ENCODE results near the gene NONO.
"Not testable (repeated sequence)": the region's sequence is repeated elsewhere in the genome, so short reads cannot be mapped to it uniquely, and the experiment has no call there.

NONO gene

GRCh38 chrX:71292669-71293365 lies 9.4 kb downstream of the NONO start:
- Histone ChIP-seq H3K79me2 (ENCODE audit: insufficient read depth, low read length) (peaks cover 36% of the 10 kb centered on the region), H3F3A (ENCODE audit: insufficient read depth) (no peaks in the 10 kb centered on the region; the same call in 1 of the 2 replicates), H3K9me3 (ENCODE audit: insufficient read depth, low read length) (no peaks in the 10 kb centered on the region), H4K20me1 (ENCODE audit: low read depth, low read length) (peaks cover 9% of the 10 kb centered on the region; the same call in 1 of the 2 replicates), H2AFZ (ENCODE audit: low read depth, low read length, severe bottlenecking) (no peak overlapping the region), H3K27me3 (ENCODE audit: low read length) (no peaks in the 10 kb centered on the region), H3K27ac (ENCODE audit: low read depth, low read length) (no peak overlapping the region), H3K36me3 (ENCODE audit: low read length) (peaks cover 18% of the 10 kb centered on the region; the same call in 1 of the 2 replicates), H3K9me2 (replicated peaks; ENCODE audit: insufficient read depth, low read length) (no peaks in the 10 kb centered on the region), H3K9ac (ENCODE audit: low read length) (no peak overlapping the region), H3K4me3 (ENCODE audit: insufficient read depth, low read length, poor library complexity, severe bottlenecking) (no peak overlapping the region), H3K4me2 (ENCODE audit: low read depth, low read length, poor library complexity, severe bottlenecking) (no peak overlapping the region)
- no peak for TF ChIP-seq CTCF (IDR thresholded peaks at IDR 0.05; ENCODE audit: insufficient read depth, low read length, poor library complexity, severe bottlenecking)
- TF ChIP-seq EZH2phosphoT487 (conservative IDR thresholded peaks at IDR 0.05; ENCODE audit: low read length): no peak

GRCh38 chrX:71296806-71297205 lies 13.4 kb downstream of the NONO start:
- H3K27ac ChIP-seq (ENCODE audit: low read depth, low read length): no peak overlapping the region
- H3K79me2 ChIP-seq (ENCODE audit: insufficient read depth, low read length): no peaks in the 10 kb centered on the region; the same call in 1 of the 2 replicates
- no peaks in the 10 kb centered on the region for H3K27me3 ChIP-seq (ENCODE audit: low read length)
- no peak overlapping the region for H3K4me2 ChIP-seq (ENCODE audit: low read depth, low read length, poor library complexity, severe bottlenecking)
- 0 out of 2 replicates have a peak, but pooled peaks cover 3% of the 10 kb centered on the region for H3F3A ChIP-seq (ENCODE audit: insufficient read depth)
- H3K9me2 ChIP-seq (replicated peaks; ENCODE audit: insufficient read depth, low read length): no peaks in the 10 kb centered on the region
- no peak for TF ChIP-seq EZH2phosphoT487 (conservative IDR thresholded peaks at IDR 0.05; ENCODE audit: low read length)
- TF ChIP-seq CTCF (IDR thresholded peaks at IDR 0.05; ENCODE audit: insufficient read depth, low read length, poor library complexity, severe bottlenecking): no peak
- H3K36me3 ChIP-seq (ENCODE audit: low read length): peaks cover 8% of the 10 kb centered on the region; the same call in 1 of the 2 replicates
- no peak overlapping the region for H2AFZ ChIP-seq (ENCODE audit: low read depth, low read length, severe bottlenecking)
- peaks cover 5% of the 10 kb centered on the region; the same call in 1 of the 2 replicates for H4K20me1 ChIP-seq (ENCODE audit: low read depth, low read length)
- no peak overlapping the region for H3K9ac ChIP-seq (ENCODE audit: low read length)
- no peak overlapping the region for H3K4me3 ChIP-seq (ENCODE audit: insufficient read depth, low read length, poor library complexity, severe bottlenecking)
- H3K9me3 ChIP-seq (ENCODE audit: insufficient read depth, low read length): no peaks in the 10 kb centered on the region

- Histone ChIP-seq H3K27me3 (ENCODE audit: low read length) (no peaks in the 10 kb centered on the region), H3K9ac (ENCODE audit: low read length) (no peak overlapping the region), H3K36me3 (ENCODE audit: low read length) (0 out of 2 replicates have a peak, but pooled peaks cover 2% of the 10 kb centered on the region), H3F3A (ENCODE audit: insufficient read depth) (0 out of 2 replicates have a peak, but pooled peaks cover 3% of the 10 kb centered on the region), H3K9me2 (replicated peaks; ENCODE audit: insufficient read depth, low read length) (no peaks in the 10 kb centered on the region), H3K4me3 (ENCODE audit: insufficient read depth, low read length, poor library complexity, severe bottlenecking) (no peak overlapping the region), H3K4me2 (ENCODE audit: low read depth, low read length, poor library complexity, severe bottlenecking) (no peak overlapping the region), H2AFZ (ENCODE audit: low read depth, low read length, severe bottlenecking) (no peak overlapping the region), H3K9me3 (ENCODE audit: insufficient read depth, low read length) (no peaks in the 10 kb centered on the region), H4K20me1 (ENCODE audit: low read depth, low read length) (no peaks in the 10 kb centered on the region), H3K79me2 (ENCODE audit: insufficient read depth, low read length) (no peaks in the 10 kb centered on the region), H3K27ac (ENCODE audit: low read depth, low read length) (no peak overlapping the region)
- TF ChIP-seq CTCF (IDR thresholded peaks at IDR 0.05; ENCODE audit: insufficient read depth, low read length, poor library complexity, severe bottlenecking) (no peak), EZH2phosphoT487 (conservative IDR thresholded peaks at IDR 0.05; ENCODE audit: low read length) (no peak)
Measured at GRCh38 chrX:71298119-71298518, 14.7 kb downstream of the NONO start.

GRCh38 chrX:71300064-71300463 lies 16.6 kb downstream of the NONO start:
- H3K4me2 ChIP-seq (ENCODE audit: low read depth, low read length, poor library complexity, severe bottlenecking); H3K9me3 ChIP-seq (ENCODE audit: insufficient read depth, low read length); H2AFZ ChIP-seq (ENCODE audit: low read depth, low read length, severe bottlenecking); H4K20me1 ChIP-seq (ENCODE audit: low read depth, low read length); H3K9me2 ChIP-seq (replicated peaks; ENCODE audit: insufficient read depth, low read length); H3K27ac ChIP-seq (ENCODE audit: low read depth, low read length); H3K9ac ChIP-seq (ENCODE audit: low read length); H3K36me3 ChIP-seq (ENCODE audit: low read length); H3K79me2 ChIP-seq (ENCODE audit: insufficient read depth, low read length); H3K4me3 ChIP-seq (ENCODE audit: insufficient read depth, low read length, poor library complexity, severe bottlenecking); H3K27me3 ChIP-seq (ENCODE audit: low read length); H3F3A ChIP-seq (ENCODE audit: insufficient read depth): not testable (repeated sequence)

GRCh38 chrX:71300495-71300894 lies 17.1 kb downstream of the NONO start:
- H3K36me3 ChIP-seq (ENCODE audit: low read length); H3K9ac ChIP-seq (ENCODE audit: low read length); H3K9me3 ChIP-seq (ENCODE audit: insufficient read depth, low read length); H3F3A ChIP-seq (ENCODE audit: insufficient read depth); H3K9me2 ChIP-seq (replicated peaks; ENCODE audit: insufficient read depth, low read length); H3K4me3 ChIP-seq (ENCODE audit: insufficient read depth, low read length, poor library complexity, severe bottlenecking); H3K27me3 ChIP-seq (ENCODE audit: low read length); H4K20me1 ChIP-seq (ENCODE audit: low read depth, low read length); H3K79me2 ChIP-seq (ENCODE audit: insufficient read depth, low read length); H3K4me2 ChIP-seq (ENCODE audit: low read depth, low read length, poor library complexity, severe bottlenecking); H2AFZ ChIP-seq (ENCODE audit: low read depth, low read length, severe bottlenecking); H3K27ac ChIP-seq (ENCODE audit: low read depth, low read length): not testable (repeated sequence)

Measured in SU-DHL-6 (cell line).